NCI-H2196 treated with DMSO at 0.1 percent for 48 hours (cell line): Measurements from ENCODE around the gene BUB1.
"Not testable (repeated sequence)": the region's sequence is repeated elsewhere in the genome, so short reads cannot be mapped to it uniquely, and the experiment has no call there.

Experiments used
- DNase-seq: peaks from one replicate; lab custom pipeline; 2025; ENCODE audit not compliant: unreplicated experiment; lab: John Stamatoyannopoulos, UW

Gene BUB1

DNA sequence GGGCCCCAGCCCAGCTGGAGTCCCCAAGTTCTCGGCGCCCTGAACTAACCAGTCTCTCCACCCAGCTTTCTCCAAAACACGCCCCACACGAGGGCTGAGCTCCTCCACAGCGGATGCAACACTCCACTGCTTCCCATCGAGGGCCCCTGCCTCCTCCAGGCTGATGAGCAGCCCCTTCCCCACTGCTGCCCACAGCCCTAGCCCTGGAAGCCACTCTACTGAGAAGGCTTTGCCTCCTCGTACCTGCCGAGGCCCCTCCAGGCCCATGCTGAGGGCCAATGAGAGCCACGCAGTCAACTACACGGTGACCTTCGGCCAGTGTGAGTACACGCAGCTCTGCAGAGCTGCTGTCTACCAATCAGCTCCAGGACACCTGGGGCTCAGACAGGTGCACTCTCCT is 72.8 kb downstream of the BUB1 start:
- DNase-seq = not testable (repeated sequence)

- not testable (repeated sequence) for DNase-seq
These were observed 73.8 kb downstream of the BUB1 start for GRCh38 chr2:110603917-110604591.

GRCh38 chr2:110602139-110602538 is 75.7 kb downstream of the BUB1 start:
- not testable (repeated sequence) for DNase-seq

DNA sequence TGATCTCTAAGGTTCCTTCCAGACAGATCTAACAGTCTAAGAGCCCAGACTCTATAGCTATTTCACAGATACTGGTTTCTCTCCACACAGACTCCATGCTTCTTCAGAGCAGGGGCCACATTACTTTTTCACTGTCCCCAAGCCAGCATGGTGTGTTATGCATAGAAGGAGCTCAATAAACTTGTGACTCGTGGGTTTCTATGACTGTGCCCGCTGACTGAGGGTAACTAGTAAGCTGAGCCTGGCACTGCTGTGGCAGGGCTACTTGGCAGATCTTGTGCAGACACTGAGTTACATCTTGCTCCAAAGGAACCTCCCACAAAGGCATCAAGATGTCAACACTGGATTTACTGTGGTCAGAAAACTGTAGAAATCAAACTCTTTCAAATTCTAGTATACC is 85.9 kb downstream of the BUB1 start:
- DNase-seq = not testable (repeated sequence)

GRCh38 chr2:110589677-110590330 is 88.1 kb downstream of the BUB1 start:
- not testable (repeated sequence) for DNase-seq

DNA sequence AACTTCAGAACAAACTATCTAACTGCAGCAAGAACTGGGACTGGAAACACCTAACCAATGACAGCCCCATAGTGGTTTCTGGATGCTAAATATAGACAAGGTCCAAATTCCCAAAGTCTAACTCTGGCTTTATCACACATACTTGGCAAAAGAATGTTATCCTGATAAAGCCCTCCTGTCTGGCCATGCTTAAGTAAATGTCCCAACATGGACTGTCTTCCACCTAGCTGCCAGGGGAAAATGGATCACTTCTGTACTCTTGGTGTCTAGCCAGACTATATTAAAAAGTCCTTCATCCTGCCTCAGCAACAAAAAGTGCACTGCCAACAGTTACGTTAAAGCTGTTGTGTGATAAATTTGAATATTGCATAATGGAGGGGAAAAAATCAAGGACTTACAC is 89.3 kb downstream of the BUB1 start:
- DNase-seq = not testable (repeated sequence)
